Spinal cord (tissue), 10 donors: ENCODE measurements around the gene CCSAP. TPM values are rescaled to one million over a fixed set of nuclear protein-coding genes. Genes with fewer than 3 reads are reported as not detected.
A peak's percentile ranks its signal among the peaks of the same experiment; 100 is the strongest.

Experiments
- DNase-seq, 6 donors: peaks; one replicate each; pipeline versions ENCODE4 v3.0.0 to v3.0.0-alpha.2; 2013 to 2015; ENCODE audit warnings: low spot score in 6 of 6, low read depth in 4 of 6
- H3K27ac ChIP-seq: one replicate; pipeline ENCODE4 v1.5.1; 2013; ENCODE audit warnings: low read depth, low read length, control low read depth
- H3K27me3 ChIP-seq: one replicate; pipeline ENCODE4 v1.6.1; 2013; ENCODE audit warnings: low read length; ENCODE audit not compliant: control insufficient read depth, insufficient read depth
- H3K36me3 ChIP-seq: one replicate; pipeline ENCODE4 v1.6.1; 2013; ENCODE audit warnings: low read length; ENCODE audit not compliant: control insufficient read depth, insufficient read depth
- H3K4me1 ChIP-seq: one replicate; pipeline ENCODE4 v1.6.1; 2013; ENCODE audit warnings: low read length; ENCODE audit not compliant: control insufficient read depth, insufficient read depth
- H3K4me3 ChIP-seq: one replicate; pipeline ENCODE4 v1.5.1; 2013; ENCODE audit warnings: low read depth, low read length, control low read depth
- H3K9me3 ChIP-seq: one replicate; pipeline ENCODE4 v1.6.1; 2013; ENCODE audit warnings: low read length; ENCODE audit not compliant: control insufficient read depth, insufficient read depth
- WGBS: methylation state at CpG from one replicate; pipeline ENCODE4 v1.1.5; 2013; ENCODE audit warnings: missing lambda C conversion rate; ENCODE audit not compliant: insufficient coverage; 5-methylcytosine and 5-hydroxymethylcytosine counted together
- long read RNA-seq, 4 donors: transcript quantifications; one replicate each; lab custom pipeline, GENCODE V29; 2026
- polyA plus RNA-seq, 2 donors: library from polyadenylated mRNA; unstranded; fragments of 120-200 nt; gene quantifications; one replicate each; pipeline ENCODE4 v1.2.1, GENCODE V29; 2013; ENCODE audit not compliant: insufficient read length in 2 of 2
- total RNA-seq, 2 donors: library from RNA; depleted of rRNA in 1 of 2; stranded (reverse); fragments of 120-200 nt in 1 of 2; fragments of >200 nt in 1 of 2; gene quantifications; one replicate each; pipeline versions ENCODE4 v1.2.3 to v1.2.4, GENCODE V29; 2013 to 2014
- donor health status: healthy.

Gene CCSAP, protein sequence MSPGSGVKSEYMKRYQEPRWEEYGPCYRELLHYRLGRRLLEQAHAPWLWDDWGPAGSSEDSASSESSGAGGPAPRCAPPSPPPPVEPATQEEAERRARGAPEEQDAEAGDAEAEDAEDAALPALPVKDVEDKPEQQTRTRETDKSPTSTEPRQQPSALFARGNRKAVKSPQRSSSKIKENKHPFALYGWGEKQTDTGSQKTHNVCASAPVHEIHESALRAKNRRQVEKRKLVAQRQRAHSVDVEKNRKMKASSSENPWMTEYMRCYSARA
- total RNA-seq (10 to 100 TPM; 14.0 to 34.7 TPM), polyA plus RNA-seq (10 to 100 TPM; 19.3 to 23.2 TPM)
- long read RNA-seq, donor 1, full-length matches to known transcripts, result 2 of 2 reads
- long read RNA-seq, donor 1, partial matches to known transcripts, result 0 of 2 reads
- long read RNA-seq, donor 1, other reads (novel, unspliced or antisense), result 0 of 2 reads
- long read RNA-seq, donor 2, full-length matches to known transcripts, result 1 of 1 reads
- long read RNA-seq, donor 2, partial matches to known transcripts, result 0 of 1 reads
- long read RNA-seq, donor 2, other reads (novel, unspliced or antisense), result 0 of 1 reads
- long read RNA-seq, donor 3, full-length matches to known transcripts, result 3 of 3 reads
- long read RNA-seq, donor 3, partial matches to known transcripts, result 0 of 3 reads
- long read RNA-seq, donor 3, other reads (novel, unspliced or antisense), result 0 of 3 reads
- long read RNA-seq, donor 4, result 0 reads

DNA sequence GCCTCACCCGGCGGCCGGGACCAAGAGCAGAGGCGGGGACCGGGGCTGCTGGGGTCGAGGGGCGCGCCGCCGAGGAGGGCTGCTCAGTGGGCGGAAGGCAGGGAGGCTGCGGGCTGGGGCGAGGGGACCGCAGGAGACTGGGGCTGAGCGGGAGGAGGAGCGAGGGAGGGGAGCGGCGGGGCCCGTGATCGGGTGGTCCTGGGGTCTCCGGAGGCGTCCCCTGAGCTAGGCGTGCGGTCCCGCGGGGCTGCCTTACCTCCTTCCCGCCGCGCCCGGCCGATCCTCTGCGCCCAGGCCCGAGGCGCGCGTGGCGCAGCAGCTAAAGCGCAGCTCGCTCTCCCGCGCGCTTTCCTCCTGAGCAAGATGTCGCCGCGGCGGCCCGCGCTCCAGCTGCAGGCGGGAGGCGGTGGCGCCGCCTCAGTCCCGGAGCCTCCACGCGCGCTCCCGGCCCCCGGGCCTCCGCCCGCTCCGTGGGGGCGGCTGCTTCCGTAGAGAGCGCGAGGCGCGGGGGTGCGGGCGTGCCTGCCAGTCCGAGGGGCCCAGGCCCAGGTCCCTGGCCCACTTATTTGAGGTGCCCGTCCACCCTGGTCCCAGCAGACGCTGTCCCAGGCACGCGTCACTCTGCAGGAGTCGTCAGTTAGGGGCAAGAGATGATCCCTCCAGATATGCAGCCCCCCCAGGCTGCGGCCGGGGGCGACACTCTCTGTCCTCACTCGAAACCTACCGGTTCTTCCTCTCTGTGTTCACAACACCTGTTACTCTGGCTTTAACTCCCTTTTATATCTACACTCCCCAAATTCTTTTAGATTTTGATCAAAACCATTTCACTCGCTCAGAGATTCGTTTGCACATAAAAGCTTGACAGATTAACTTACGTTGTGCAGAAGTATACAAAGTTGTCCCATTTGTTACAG is at the start of gene CCSAP:
Gene CCSAP, minus strand, starts transcription at position 392 of the 914 bp plus-strand sequence. CDS start 582 bp downstream, outside the sequence.
- H3K27me3 ChIP-seq, result peaks cover 2% of the 10 kb centered on the region
- no peaks in the 10 kb centered on the region for H3K9me3 ChIP-seq
- H3K4me1 ChIP-seq, result peaks cover 22% of the 10 kb centered on the region
- H3K36me3 ChIP-seq, result peaks cover 2% of the 10 kb centered on the region
- DNase-seq, result peak; percentile 3 to 86 (median 38)
- peak within 1 kb of the TSS; percentile 64 for H3K4me3 ChIP-seq
- under 1% methylated on average over 83 of the region's 83 CpGs for WGBS
- peak within 1 kb of the TSS; percentile 81 for H3K27ac ChIP-seq

DNA sequence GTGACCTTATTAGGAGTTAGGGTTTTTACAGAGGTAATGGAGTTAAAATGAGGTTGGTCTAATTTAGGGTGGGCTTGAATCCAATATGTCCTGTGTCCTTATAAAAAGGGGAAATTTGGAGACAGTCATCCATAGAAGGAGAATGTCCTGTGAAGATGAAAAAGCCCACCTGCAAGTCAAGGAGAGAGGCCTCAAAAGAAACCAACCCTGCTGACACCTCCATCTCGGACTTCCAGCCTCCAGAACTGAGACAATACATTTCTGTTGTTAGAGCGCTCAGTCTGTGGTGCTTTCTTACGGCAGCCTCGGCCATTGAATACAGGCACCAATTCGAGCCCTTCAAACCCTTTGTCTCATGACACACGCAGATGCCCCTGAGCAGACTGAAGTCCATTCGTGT is 47.3 kb upstream of the CCSAP start:
- no peaks in the 10 kb centered on the region for H3K27me3 ChIP-seq
- peaks cover 5% of the 10 kb centered on the region for H3K4me1 ChIP-seq
- H3K36me3 ChIP-seq, result no peaks in the 10 kb centered on the region
- no peak overlapping the region for H3K4me3 ChIP-seq
- H3K27ac ChIP-seq, result no peak overlapping the region
- H3K9me3 ChIP-seq, result no peaks in the 10 kb centered on the region
- DNase-seq, result no peak
- WGBS, result 94% methylated on average over 5 of the region's 7 CpGs

DNA sequence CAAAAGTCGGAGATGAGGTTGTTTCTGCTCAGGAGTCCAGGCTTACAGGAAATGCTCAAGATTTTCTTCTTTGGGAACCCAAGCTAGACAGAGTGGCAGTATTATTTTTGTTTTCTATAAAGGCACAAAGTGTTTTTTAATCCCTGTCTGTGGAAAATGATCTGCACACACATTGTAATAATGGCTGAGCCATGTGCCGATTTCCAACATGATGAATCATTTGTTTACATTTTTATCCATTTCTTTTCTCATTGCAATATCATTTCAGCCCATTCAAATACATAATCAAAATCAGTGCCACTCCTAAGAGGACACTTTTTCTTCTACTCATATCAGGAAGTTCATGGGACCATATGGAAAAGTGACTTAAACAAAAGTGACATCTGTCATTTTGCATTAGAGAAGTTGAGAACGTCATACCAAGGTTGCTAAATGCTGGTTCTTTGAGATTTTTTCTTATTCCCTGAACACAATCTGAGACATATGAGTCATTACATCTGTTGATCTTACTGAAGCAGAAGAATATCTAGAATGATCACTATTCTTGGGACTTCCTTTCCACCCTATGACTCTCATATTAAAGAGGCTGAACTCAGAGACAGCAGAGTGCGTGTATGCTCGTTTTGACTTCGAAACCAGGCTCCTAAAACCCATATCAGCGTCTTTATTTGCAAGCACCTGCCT is 46.2 kb upstream of the CCSAP start:
- Histone ChIP-seq H3K4me1 (peaks cover 5% of the 10 kb centered on the region), H3K36me3 (no peaks in the 10 kb centered on the region), H3K27me3 (no peaks in the 10 kb centered on the region), H3K9me3 (no peaks in the 10 kb centered on the region), H3K27ac (no peak overlapping the region), H3K4me3 (no peak overlapping the region)
- WGBS, result 83% methylated on average over 2 of the region's 7 CpGs
- DNase-seq, result no peak

DNA sequence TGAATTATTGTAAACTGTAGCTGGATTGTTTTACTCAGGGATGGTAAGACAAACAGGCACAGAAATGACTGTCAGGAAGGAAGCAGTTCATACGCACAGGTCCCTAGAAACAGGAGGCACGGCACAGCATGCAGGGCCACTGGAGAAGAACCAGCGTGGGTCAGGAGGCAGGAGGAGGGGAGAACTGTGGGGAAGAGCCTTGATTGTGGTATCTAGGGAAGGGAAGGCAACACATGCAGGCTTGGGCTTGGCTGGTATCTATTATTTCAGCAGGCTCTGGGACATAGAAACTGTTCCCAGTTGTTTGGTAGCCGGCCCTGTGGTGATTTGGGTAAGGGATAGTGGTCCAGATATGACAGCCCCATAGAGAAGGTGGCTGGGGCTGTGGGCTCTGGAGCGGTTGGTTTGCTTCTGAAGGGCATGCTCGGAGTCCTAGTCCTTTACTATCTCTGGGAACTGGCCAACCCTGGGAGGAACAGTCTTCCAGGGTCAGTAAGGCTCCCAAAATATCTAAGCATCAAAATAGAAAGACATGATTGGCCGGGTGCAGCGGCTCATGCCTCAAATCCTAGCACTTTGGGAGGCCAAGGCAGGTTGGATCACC is 43.1 kb upstream of the CCSAP start:
- Histone ChIP-seq H3K27me3 (no peaks in the 10 kb centered on the region), H3K36me3 (no peaks in the 10 kb centered on the region), H3K4me1 (peaks cover 5% of the 10 kb centered on the region), H3K9me3 (no peaks in the 10 kb centered on the region), H3K4me3 (no peak overlapping the region), H3K27ac (no peak overlapping the region)
- no peak for DNase-seq
- WGBS, result 70% methylated on average over 8 of the region's 8 CpGs

DNA sequence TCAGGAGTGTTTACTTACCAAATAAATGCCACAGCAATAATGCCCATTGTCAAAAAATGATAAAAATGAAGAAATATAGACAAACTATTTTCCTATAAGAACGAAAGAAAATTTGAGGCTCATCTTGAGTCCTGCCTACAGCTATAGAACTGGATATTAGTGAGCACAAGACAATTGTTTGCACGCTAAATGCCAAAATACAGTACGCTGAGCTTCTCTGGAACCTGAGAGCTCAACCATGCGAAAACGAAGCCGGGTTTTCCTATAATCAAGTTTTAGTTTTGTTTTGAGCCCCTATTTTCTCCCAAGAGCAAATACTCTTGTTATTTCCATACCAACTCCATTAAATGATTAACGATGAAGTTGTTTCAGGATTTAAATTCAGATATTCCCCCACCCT is 42.0 kb upstream of the CCSAP start:
- H3K4me1 ChIP-seq, result peaks cover 5% of the 10 kb centered on the region
- no peaks in the 10 kb centered on the region for H3K9me3 ChIP-seq
- H3K27ac ChIP-seq, result no peak overlapping the region
- H3K27me3 ChIP-seq, result no peaks in the 10 kb centered on the region
- no peak overlapping the region for H3K4me3 ChIP-seq
- no peak for DNase-seq
- no peaks in the 10 kb centered on the region for H3K36me3 ChIP-seq
- 82% methylated on average over 2 of the region's 7 CpGs for WGBS

DNA sequence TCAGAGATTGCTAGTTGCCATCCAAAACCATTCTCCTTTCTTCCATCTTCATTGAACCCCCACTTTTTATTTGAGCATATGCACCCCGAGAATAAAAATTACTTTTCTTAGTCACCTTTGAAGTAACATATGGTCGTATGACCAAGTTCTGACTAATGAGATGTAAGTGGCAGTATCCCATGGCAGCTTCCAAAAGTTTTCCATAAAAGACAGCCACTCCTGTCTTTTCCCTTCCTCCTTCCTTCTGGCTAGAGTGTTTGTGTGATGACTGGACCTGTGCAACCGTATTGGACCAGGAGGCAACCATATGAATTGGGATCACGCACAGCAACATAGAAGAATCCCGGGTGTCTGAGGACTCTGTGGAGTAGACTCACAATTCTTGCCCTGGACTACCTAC is 41.1 kb upstream of the CCSAP start:
- peaks cover 5% of the 10 kb centered on the region for H3K4me1 ChIP-seq
- no peaks in the 10 kb centered on the region for H3K36me3 ChIP-seq
- no peaks in the 10 kb centered on the region for H3K27me3 ChIP-seq
- no peaks in the 10 kb centered on the region for H3K9me3 ChIP-seq
- no CpG with 5 or more reads among the region's 5 CpGs for WGBS
- H3K4me3 ChIP-seq, result no peak overlapping the region
- no peak for DNase-seq
- no peak overlapping the region for H3K27ac ChIP-seq

DNA sequence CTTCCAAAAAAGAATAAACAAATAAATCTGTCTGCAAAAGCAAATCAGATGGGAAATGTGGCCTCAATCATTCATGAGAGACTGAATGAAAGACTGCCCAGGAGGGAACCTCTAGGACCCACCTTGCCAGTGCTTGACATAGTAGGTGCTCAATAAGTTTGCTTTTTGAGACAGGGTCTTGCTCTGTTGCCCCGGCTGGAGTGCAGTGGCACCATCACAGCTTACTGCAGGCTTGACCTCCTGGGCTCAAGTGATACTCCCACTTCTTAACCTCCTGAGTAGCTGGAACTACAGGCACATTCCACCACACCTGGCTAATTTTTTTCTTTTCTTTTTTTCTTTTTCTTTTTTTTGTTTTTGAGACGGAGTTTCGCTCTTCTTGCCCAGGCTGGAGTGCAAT is 40.3 kb upstream of the CCSAP start:
- no peak overlapping the region for H3K27ac ChIP-seq
- WGBS, result 93% methylated on average over 3 of the region's 3 CpGs
- no peaks in the 10 kb centered on the region for H3K36me3 ChIP-seq
- H3K27me3 ChIP-seq, result no peaks in the 10 kb centered on the region
- no peaks in the 10 kb centered on the region for H3K9me3 ChIP-seq
- no peak overlapping the region for H3K4me3 ChIP-seq
- peaks cover 5% of the 10 kb centered on the region for H3K4me1 ChIP-seq
- DNase-seq, result no peak

DNA sequence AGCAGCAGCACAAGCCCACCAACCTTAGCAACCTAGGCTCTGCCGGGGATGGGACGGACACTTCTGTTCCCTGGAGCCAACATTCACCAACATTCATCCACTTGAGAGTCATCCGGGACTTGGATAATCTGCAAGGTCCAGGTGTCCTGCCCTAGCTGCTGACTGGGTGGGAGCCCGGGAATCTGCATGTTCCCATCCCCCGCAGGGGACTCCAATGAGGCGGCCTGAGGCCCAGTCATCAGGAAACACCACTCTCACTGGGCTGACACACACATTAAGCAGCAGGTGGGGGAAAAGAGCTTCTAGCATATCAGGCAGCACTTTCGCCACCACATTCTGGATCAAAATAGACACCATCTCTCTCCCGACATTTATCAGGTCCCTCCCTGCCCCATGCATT is 38.4 kb upstream of the CCSAP start:
- H3K4me1 ChIP-seq, result peaks cover 5% of the 10 kb centered on the region
- H3K4me3 ChIP-seq, result no peak overlapping the region
- H3K27me3 ChIP-seq, result no peaks in the 10 kb centered on the region
- H3K36me3 ChIP-seq, result no peaks in the 10 kb centered on the region
- no peaks in the 10 kb centered on the region for H3K9me3 ChIP-seq
- DNase-seq, result no peak
- 64% methylated on average over 6 of the region's 8 CpGs for WGBS
- no peak overlapping the region for H3K27ac ChIP-seq
